NCI-H774 (cell line): ENCODE data around the gene PDK2.

ENCODE experiments used
- DNase-seq: peaks from one replicate; lab custom pipeline; 2025; lab: John Stamatoyannopoulos, UW

Gene PDK2

GRCh38 chr17:50079334-50080095, 15.6 kb upstream of the PDK2 start:
- DNase-seq, result no peak

- no peak for DNase-seq
Observed at GRCh38 chr17:50080096-50080480, 15.1 kb upstream of the PDK2 start.

- DNase-seq, result no peak
Observed at GRCh38 chr17:50080827-50081226, 14.3 kb upstream of the PDK2 start.

GRCh38 chr17:50081757-50082156, 13.4 kb upstream of the PDK2 start:
- no peak for DNase-seq

- peak; percentile 79 for DNase-seq
Observed at GRCh38 chr17:50087246-50087911, 7.8 kb upstream of the PDK2 start.

GRCh38 chr17:50087912-50088405, 7.2 kb upstream of the PDK2 start:
- DNase-seq, result no peak

GRCh38 chr17:50088952-50089825, 6.0 kb upstream of the PDK2 start:
- DNase-seq, result no peak

- no peak for DNase-seq
Observed at GRCh38 chr17:50090071-50090470, 5.1 kb upstream of the PDK2 start.

- DNase-seq, result no peak
Observed at GRCh38 chr17:50090971-50091917, 3.9 kb upstream of the PDK2 start.

- DNase-seq, result no peak
Observed at GRCh38 chr17:50091918-50092285, 3.2 kb upstream of the PDK2 start.

- no peak for DNase-seq
Observed at GRCh38 chr17:50093246-50093645, 1.9 kb upstream of the PDK2 start.

GRCh38 chr17:50093807-50094206, 1.3 kb upstream of the PDK2 start:
- DNase-seq, result no peak

- peak; percentile 90 for DNase-seq
Observed at GRCh38 chr17:50094243-50094752, 853 bp upstream of the PDK2 start.

- no peak for DNase-seq
Observed at GRCh38 chr17:50095626-50096037, 481 bp downstream of the PDK2 start.

- DNase-seq, result no peak
Observed at GRCh38 chr17:50096092-50096491, 941 bp downstream of the PDK2 start.

- DNase-seq, result no peak
Observed at GRCh38 chr17:50096758-50097157, 1.6 kb downstream of the PDK2 start.

- no peak for DNase-seq
Observed at GRCh38 chr17:50097455-50097854, 2.3 kb downstream of the PDK2 start.

- no peak for DNase-seq
Observed at GRCh38 chr17:50097926-50098325, 2.8 kb downstream of the PDK2 start.

GRCh38 chr17:50098583-50098982, 3.4 kb downstream of the PDK2 start:
- DNase-seq, result no peak

- no peak for DNase-seq
Observed at GRCh38 chr17:50099003-50099402, 3.9 kb downstream of the PDK2 start.

GRCh38 chr17:50100480-50100883, 5.3 kb downstream of the PDK2 start:
- no peak for DNase-seq
